K562 treated with DMSO at 1 percent for 24 hours (cell line): ENCODE data around the gene LRRC37A3. TPM values are rescaled to one million over a fixed set of nuclear protein-coding genes. Genes with fewer than 3 reads are reported as not detected.

Source experiments
- total RNA-seq: library from RNA; unstranded; fragments of 300-600 nt; gene quantifications from 2 replicates; pipeline ENCODE4 v1.2.3, GENCODE V29; 2022; ENCODE audit warnings: low read depth; ENCODE audit not compliant: insufficient read depth

Gene LRRC37A3
- 0.93 and 1.1 TPM in 2 replicates for total RNA-seq

GRCh38 chr17:64919289-64920025 lies at the start of gene LRRC37A3:
Gene LRRC37A3, minus strand, starts transcription at chr17:64919478. Its CDS starts 22,221 bp downstream, at chr17:64897257.

Other genes starting within 250 kb of the LRRC37A3 start
- 18.1 and 21.4 TPM in 2 replicates for gene GNA13, start 137.3 kb upstream of the LRRC37A3 start, total RNA-seq
- 1.2 and 1.6 TPM in 2 replicates for gene RGS9, start 217.9 kb upstream of the LRRC37A3 start, total RNA-seq